ENCODE results near the gene ERN2.
"Not testable (repeated sequence)": the region's sequence is repeated elsewhere in the genome, so short reads cannot be mapped to it uniquely, and the experiment has no call there.

The ERN2 gene

DNA sequence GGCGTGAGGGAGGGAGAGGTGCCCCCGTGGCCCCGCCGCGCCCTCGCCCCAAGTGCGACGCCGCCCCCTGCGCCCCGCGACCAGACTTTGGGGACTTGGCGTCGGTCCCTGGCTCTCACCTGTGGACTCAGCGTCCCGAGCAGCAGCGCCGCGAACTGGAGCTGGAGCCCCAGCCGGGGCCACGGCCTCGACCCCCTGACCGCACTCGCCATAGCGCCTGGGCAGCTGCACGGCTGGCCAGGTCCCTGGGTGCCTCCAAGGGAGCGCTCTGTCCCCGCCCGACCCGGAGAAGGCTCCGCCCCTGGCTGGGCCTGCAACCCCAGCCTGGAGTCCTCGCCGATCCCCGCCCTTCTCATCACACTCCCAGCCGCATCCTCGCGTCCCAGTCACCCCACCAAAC, at the start of gene ERN2:
Gene ERN2 (minus strand): TSS at position 247 of the 400 bp plus-strand sequence. CDS start 35 bp downstream, at position 212.
- in situ Hi-C loops (cut with HindIII; ENCODE audit: low sequenced_read_pairs), result no loop called here

DNA sequence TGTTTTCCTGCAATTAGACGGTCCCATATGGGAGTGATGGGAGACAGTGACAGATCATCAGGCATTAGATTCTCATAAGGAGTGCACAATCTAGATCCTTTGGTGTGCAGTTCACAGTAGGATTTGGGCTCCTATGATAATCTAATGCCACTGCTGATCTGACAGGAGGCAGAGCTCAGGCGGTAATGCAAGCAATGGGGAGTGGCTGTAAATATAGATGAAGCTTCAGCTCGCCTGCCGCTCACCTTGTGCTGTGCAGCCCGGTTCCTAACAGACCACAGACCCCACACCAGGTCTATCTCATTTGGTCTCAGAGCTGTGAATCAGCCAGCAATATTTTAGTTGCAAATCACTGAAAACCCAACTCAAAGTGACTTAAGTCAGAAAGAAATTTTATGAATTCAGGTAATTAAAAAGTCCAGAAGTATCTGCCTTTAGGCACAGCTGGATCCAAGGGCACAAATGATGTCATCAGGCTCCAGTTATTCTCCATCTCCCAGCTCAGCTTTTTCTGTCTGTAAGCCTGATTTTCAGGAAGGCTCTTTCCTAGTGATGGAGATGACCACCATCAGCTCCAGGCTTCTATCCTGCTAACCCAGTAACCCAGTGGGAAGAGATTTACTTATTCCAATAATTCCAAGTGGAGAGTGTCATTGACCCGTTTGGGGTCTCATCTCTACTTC, 45.1 kb upstream of the ERN2 start:
- in situ Hi-C loops (cut with HindIII; ENCODE audit: low sequenced_read_pairs), result no loop called here

DNA sequence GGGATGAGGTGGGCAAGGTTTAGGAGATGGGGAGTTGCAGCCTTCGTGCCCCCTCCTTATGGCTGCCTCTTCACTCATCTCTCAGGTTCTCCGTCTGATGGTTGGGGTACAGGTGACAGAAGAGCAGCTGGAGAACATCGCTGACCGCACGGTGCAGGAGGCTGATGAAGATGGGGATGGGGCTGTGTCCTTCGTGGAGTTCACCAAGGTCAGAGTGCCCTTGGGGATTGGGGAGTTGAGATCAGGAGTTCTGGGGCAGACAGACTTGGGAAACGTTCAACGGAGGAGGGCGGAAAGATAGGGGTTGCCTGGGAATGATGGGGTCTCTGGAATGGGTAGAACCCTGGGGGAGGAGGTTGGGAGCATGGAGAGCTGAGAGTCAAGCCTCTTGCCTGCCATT, 44.1 kb upstream of the ERN2 start:
- in situ Hi-C loops (cut with HindIII; ENCODE audit: low sequenced_read_pairs), result no loop called here

DNA sequence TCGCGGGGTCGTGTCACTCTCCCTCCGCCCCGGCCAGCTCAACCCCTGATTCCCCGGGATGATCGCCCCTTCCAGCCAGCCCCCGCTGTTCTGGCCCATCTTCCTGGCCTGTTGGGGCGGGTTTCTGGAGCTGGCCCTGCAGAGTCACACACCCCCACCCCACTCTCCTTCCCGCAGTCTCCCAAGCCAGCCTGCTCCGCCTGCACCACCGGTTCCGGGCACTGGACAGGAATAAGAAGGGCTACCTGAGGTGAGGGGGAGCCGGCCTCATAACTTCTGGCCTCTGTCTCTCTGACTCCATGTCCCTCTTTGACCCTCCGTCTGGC, 42.4 kb upstream of the ERN2 start:
- in situ Hi-C loops (cut with HindIII; ENCODE audit: low sequenced_read_pairs), result no loop called here

DNA sequence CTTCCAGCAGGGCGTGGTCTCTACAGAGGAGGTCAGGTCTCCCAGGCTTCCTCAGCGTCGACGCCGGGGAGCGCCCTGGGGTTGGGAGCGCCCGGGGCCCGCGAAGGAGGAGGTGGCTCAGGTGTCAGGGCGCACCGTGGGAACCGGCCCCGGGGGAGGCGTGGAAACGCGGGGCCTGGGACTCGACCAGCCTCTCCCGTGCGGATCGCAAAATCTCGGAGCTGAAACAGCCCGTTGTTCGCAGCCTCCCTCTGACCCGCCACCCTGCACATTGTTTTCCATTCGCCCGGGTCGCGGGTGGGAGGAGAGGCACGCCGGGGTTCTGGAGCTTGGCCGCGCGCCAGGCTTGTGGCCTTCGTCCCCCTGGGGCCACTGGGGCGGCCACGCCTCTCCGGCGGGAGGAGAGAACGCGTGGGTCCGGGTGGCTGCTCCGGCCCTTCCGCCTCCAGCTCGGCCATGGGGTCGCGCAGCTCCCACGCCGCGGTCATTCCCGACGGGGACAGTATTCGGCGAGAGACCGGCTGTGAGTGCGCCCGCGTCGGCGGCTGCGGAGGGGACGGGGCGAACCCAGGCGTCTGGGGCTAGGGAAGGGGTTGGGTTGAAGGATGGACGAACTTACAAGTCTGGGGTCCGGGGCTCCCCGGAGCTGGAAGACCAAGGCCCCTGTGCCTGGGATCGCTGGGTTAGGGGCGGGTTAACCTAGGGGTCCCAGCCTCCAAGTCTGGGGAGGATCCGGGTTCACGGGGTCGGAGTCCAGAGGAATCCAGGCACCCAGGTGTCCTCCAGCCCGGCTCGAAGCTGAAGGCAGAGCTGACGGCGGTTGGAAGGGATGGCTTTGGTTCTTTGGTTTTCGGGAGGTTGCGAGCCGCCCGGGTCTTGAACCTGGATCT, 41.8 kb upstream of the ERN2 start, which contains the start of gene CHP2:
Gene CHP2 (plus strand): TSS at position 433 of the 890 bp plus-strand sequence. CDS start 24 bp downstream, at position 457.
- in situ Hi-C loops (cut with HindIII; ENCODE audit: low sequenced_read_pairs), result no loop called here

DNA sequence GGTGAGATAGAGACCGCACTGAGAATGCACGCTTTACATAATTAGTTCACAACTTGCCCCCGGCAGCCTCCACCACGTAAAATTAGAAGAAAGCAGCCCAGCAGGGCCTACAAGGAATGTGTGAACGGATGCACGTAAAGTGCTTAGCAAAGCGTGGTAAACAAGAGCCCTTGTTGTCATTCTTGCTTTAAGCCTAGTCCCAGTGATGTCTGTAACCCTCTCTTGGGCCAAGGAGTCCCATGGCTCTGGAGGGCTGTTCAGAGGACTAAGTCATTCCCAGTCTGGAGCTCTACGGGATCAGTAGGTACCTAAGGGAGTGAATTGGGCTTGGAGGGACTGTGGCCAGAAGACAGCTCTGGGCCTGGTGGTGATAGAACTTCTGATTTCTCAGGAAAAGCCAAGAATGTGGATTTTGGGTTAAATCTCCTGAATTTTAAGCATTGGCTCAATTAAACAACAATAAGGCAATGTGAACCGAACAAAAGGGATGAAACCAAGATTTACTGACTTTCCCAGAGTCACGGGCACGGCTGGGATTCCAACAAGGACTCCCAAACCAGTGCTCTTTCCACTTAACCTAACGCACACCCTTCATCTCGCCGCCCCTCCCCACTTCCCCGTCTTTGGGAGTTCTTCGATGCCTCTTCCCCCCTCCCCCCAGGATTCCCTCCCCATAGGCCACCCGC, 41.0 kb upstream of the ERN2 start:
- in situ Hi-C loops (cut with HindIII; ENCODE audit: low sequenced_read_pairs), result no loop called here

DNA sequence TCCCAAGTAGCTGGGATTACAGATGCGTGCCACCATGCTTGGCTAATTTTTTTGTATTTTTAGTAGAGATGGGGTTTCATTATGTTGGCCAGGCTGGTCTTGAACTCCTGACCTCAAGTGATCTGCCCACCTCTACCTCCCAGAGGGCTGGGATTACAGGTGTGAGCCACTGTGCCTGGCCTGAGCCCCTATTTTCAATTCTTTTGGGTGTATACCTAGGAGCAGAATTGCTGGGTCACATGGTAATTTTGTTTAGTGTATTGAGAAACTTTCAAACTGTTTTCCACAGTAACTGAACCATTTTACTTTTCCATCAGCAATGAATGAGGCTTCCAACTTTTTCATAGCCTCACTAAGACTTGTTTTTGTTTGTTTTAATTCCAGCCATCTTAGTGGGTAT, 38.0 kb upstream of the ERN2 start:
- in situ Hi-C loops (cut with HindIII; ENCODE audit: low sequenced_read_pairs), result not testable (repeated sequence)

DNA sequence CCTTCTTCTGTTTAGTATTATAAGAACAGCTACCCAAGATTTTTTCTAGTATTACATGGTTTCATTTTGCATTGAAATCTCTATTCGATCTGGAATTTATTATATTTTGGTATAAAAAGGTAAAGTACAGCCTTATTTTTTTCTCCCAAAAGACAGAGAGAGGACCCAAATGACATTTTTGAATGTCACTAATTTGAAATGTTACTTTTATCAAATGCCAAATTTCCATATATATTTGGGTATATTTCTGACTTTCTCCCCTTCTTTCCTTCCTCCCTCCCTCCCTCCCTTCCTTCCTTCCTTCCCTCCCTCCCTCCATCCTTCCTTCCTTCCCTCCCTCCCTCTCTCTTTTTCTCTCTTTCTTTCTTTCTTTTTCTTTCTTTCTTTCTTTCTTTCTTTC, 35.6 kb upstream of the ERN2 start:
- in situ Hi-C loops (cut with HindIII; ENCODE audit: low sequenced_read_pairs), result no loop called here

DNA sequence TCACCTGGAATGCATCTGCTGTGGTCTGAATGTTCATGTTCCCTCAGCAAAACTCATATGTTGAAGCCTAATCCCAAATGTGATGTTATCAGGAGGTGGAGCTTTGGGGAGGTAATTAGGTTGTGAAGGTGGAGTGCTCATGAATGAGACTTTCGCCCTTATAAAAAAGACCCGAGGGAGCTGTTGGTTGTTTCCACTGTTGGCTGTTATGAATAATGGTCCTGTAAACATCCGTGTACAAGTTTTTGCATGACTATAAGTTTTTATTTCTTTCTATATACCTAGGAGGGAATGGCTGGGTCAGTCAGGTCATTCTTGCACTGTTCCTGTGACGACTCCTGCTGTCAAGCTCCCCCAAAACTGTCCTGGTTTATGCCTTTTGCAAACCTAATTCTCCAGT, 32.2 kb upstream of the ERN2 start:
- in situ Hi-C loops (cut with HindIII; ENCODE audit: low sequenced_read_pairs), result no loop called here

DNA sequence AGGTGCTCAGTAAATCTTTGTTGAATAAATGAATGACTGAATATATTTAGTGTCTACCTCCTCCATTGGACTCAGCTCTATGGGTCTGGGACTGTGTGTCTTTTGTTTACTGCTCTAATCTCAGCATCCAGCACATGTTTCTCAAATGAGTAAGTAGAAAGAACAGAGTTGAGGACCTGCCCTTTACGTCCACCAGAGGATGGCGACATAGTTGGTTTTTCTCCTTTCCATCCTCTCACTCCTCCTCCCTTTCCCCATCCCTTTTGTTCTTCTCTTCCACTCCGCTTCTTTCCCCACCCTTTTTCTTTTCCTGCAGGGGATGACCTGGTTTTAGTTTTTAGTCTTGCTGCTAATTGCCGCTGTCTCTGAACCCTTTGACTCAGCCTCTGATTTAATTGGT, 29.7 kb upstream of the ERN2 start:
- in situ Hi-C loops (cut with HindIII; ENCODE audit: low sequenced_read_pairs), result no loop called here

DNA sequence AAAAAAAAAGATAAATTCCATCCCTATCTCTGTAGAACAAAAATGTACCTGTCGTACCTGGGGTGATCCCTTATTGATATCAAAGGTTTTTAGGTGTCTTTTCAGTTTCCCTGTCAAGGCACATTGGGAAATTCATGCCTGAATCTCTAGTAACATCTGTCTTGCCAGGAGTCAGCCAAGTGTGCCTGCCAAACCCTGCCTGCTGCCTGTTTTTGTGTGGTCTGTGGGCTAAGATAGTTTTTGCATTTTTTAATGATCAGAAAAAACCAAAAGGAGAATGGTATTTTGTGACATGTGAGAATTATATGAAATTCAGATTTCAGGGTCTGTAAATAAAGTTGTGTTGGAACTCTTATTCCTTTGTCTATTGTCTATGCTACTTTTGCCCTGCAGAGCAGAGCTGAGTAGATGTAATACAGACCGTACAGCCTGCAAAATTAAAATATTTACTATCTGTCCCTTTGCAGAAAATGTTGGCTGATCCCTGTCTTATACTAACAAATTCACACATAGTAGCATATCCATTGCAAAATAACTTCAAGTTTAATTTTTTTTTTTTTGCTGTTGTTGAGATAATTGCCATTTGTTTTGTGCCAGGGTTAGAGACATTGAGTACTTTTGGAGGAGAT, 28.8 kb upstream of the ERN2 start:
- in situ Hi-C loops (cut with HindIII; ENCODE audit: low sequenced_read_pairs), result no loop called here

DNA sequence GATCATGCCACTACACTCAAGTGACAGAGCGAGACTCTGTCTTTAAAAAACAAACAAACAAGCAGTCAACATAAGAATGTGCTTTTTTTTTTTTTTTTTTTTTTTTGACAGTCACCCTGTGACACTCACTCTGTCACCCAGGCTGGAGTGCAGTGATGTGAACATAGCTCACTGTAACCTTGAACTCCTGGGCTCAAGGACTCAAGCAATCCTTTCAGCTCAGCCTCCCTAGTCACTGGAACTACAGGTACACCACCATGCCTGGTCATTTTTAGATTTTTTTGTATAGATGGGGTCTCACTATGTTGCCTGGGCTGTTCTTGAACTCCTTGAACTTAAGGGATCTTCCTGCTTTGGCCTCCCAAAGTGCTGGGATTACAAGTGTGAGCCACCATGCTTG, 26.5 kb upstream of the ERN2 start:
- in situ Hi-C loops (cut with HindIII; ENCODE audit: low sequenced_read_pairs), result no loop called here

DNA sequence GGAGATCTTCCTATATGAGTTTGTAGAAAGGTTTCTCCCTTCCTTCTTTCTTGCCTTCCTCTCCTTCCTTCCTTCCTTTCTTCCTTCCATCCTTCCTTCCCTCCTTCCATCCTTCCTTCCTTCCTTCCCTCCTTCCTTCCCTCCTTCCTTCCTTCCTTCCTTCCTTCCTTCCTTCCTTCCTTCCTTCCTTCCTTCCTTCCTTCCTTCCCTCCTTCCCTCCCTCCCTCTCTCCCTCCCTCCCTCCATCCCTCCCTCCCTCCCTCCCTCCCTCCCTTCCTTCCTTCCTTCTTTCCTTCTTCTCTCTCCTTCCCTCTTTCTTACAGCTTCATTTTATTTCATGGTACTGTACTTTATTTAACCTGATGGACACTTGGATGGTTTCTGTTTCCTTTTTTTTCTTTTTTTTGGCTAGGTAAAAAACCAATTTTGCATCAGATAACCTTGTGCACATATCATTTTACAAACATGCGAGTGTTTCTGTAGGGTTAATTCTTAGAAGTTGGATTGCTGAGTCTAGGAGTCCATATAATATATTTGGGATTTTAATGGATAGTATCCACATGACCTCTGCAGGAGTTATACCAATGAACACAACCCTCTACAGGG, 24.5 kb upstream of the ERN2 start:
- in situ Hi-C loops (cut with HindIII; ENCODE audit: low sequenced_read_pairs), result not testable (repeated sequence)

DNA sequence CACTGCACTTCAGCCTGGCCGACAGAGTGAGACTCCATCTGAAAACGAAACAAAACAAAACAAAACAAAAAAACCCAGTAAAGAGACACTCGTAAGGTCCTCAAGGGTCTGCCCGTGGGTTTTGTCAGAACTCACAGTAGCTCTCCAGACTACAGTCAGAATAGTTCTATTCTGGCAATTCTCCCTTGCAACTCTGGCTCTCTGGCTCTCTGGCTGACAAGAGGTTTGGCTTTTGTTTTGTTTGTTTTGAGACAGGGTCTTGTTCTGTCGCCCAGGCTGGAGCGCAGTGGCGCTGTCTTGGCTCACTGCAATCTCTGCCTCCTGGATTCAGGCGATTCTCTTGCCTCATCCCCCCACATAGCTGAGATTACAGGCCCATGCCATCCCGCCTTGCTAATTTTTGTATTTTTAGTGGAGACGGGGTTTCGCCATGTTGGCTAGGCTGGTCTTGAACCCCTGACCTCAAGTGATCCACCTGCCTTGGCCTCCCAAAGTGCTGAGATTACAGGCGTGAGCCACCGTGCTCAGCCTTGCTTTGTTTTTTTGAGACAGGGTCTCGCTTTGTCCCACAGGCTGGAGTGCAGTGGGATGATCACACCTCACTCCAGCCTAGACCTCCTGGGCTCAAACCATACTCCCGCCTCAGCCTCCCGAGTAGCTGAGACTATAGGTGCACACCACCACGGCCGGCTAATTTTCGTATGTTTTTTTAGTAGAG, 21.3 kb upstream of the ERN2 start:
- in situ Hi-C loops (cut with HindIII; ENCODE audit: low sequenced_read_pairs), result no loop called here

DNA sequence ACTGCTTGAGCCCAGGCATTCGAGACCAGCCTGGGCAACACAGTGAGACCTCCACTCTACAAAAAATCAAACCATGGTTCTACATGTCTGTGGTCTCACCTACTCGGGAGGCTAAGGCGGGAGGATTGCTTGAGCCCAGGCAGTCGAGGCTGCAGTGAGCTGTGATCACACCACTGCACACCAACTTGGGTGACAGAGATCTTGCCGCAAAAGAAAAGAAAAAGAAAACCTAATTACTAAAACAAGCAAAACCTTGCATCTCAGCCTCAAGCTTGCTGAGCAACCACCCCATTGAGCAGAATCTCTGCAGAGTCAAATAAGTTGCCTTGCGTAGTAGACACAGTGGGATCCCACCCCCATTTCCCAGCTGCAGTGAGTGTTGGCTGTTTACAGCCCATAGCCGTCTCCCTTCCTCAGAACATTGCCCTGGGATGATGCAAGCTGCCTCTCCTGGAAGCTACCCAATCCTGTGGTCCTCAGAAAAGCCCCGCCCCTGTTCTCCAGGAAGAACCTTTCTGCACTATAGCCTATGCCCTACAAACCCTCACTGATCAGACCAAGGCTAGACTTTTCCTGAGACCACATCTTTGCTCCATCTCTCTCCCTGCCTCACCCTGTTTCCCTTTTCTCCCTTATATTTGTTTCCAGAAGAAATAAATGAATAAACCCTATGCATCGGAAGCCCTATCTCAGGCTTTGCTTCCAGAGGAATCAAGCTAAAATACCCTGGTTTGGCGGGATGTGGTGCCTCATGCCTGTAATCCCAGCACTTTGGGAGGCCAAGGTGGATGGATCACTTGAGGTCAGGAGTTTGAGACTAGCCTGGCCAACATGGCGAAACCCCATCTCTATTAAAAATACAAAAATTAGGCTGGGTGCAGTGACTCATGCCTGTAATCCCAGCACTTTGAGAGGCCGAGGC, 16.7 kb upstream of the ERN2 start:
- in situ Hi-C loops (cut with HindIII; ENCODE audit: low sequenced_read_pairs), result no loop called here

DNA sequence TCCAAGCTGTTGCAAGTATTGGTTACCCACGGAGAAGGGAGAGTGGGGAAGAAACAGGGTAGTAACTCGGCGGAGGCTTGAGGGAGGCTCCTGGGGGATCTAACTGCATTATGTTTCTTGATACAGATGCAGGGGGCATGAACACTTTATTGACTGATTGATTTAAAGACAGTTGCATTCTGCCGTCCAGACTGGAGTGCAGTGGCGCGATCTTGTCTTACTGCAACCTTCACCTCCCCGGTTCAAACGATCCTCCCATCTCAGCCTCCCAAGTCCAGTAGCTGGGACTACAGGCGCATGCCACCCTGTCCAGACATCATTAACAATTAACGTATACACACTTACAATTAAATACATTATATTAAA, 15.1 kb upstream of the ERN2 start:
- in situ Hi-C loops (cut with HindIII; ENCODE audit: low sequenced_read_pairs), result no loop called here

DNA sequence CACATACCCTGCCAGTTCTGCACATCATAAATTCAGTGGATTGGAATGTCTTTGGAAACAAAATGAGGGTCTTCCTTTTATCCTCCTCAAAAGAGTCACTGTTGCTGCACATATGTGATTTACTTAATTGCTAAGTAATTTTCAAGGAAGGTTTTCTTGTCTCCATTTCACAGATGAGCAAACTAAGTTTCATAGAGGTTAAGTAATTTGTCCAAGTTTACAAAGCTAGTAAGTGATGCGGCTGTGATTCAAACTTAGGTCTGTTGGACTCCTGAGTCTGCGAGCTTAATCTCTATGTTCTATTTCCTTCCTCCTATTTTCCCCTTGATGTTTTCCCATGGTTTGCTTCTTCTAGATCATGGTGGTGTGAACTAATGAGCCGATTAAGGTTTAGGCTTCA, 13.7 kb upstream of the ERN2 start:
- in situ Hi-C loops (cut with HindIII; ENCODE audit: low sequenced_read_pairs), result no loop called here

DNA sequence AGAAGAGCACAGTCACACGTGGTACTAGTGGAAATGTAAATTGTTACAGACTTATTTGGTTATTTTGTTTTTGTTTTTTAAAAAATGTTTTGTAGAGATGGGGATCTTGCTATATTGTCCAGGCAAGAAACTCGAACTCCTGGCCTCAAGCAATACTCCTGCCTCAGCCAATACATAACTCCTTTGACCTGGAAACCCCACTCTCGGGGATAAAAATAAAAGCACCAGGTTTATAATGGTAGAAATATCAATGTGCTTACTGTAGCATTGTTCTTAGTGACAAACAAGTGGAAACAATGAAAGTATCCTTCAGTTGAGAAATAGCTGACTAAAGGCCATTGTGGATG, 11.7 kb upstream of the ERN2 start:
- in situ Hi-C loops (cut with HindIII; ENCODE audit: low sequenced_read_pairs), result no loop called here

DNA sequence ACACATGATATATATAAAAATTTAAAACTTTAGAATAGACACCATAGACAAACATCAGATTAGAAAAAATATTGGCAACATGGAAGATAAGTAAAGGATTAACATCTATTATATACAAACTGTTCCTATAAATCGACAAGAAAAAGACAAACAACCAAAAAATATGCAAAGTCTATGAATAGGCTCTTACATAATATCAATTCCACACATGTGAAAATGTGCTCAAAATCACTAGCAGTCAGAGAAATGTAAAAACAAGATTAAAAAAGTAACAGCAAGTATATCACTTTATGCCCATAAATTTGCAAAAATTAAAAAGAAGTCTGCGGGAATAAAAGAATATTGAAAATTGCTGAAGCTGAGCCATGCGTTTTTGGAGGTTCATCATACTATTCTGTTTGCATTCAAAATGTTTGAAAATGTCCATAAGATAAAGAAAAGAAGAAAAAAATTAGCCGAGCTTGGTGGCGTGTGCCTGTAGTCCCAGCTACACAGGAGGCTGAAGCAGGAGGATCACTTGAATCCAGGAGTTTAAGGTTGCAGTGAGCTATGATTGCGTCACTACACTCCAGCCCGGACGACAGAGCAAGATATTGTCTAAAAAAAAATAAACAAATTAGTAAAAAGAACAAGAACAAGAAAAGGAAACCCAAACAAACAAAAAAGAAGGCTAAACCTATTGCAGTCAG, 11.2 kb upstream of the ERN2 start:
- in situ Hi-C loops (cut with HindIII; ENCODE audit: low sequenced_read_pairs), result no loop called here

Data from endothelial cell of hepatic sinusoid (primary cell).